GM12878 (cell line): Measurements from ENCODE around the gene RPL12. TPM values are rescaled to one million over a fixed set of nuclear protein-coding genes. Genes with fewer than 3 reads are reported as not detected.

Experiments
- PAX5 ChIP-seq: IDR thresholded peaks from 2 replicates; pipeline ENCODE4 v1.6.1; 2011; ENCODE audit warnings: low read depth, low read length, borderline replicate concordance
- SMAD5 ChIP-seq: IDR thresholded peaks from 2 replicates; pipeline ENCODE4 v1.6.1; 2016; ENCODE audit warnings: antibody characterized with exemption, low read depth
- SMC3 ChIP-seq: IDR thresholded peaks from 2 replicates; pipeline ENCODE4 v1.6.1; 2011; ENCODE audit warnings: low read length, improper control_type of control experiment, borderline replicate concordance
- polyA plus RNA-seq, 11 experiments: library from polyadenylated mRNA; depleted of rRNA in 4 of 11; unstranded in 6 of 11; stranded (reverse) in 5 of 11; fragments of >200 nt; fragmentation: Nextera tagmentation in 4 of 11; fragmentation: Illumina TruSeq in 1 of 11; extraction: Ambion mirVana in 4 of 11; extraction: Trizol in 1 of 11; gene quantifications; 1 replicate in 1 of 11; 2 replicates in 10 of 11; pipeline versions ENCODE4 v1.2.1 to v1.2.3, GENCODE V29; 2011 to 2016; ENCODE audit warnings: inconsistent platforms in 2 of 11, missing spikeins in 2 of 11, low read depth in 1 of 11
- total RNA-seq, 4 experiments: library from RNA; depleted of rRNA in 3 of 4; stranded (reverse); fragments of >200 nt in 3 of 4; fragmentation: Illumina TruSeq in 1 of 4; extraction: Trizol in 1 of 4; gene quantifications; 2 replicates each; pipeline versions ENCODE4 v1.2.1 to v1.2.3, GENCODE V29; 2013 to 2021
- TF ChIP-seq, protein P1 (sequence below): fragments of 450-650 bp; IDR thresholded peaks from 2 replicates; pipeline ENCODE4 v1.6.1; 2017; ENCODE audit warnings: mild to moderate bottlenecking, moderate library complexity
- TF ChIP-seq, protein P2 (sequence below): IDR thresholded peaks from 2 replicates; pipeline ENCODE4 v1.6.1; 2012; ENCODE audit warnings: mild to moderate bottlenecking, low read depth, low read length

RPL12 gene
- total and polyA plus RNA-seq, 10 of the 15 experiments (the other 5 are each of a cell fraction or from before 2014, with no cell fraction given): 961 to 5,544 (median 2,858) TPM

- TF ChIP-seq PAX5: no peak
- TF ChIP-seq SMC3: no peak
- TF ChIP-seq, protein P1, sequence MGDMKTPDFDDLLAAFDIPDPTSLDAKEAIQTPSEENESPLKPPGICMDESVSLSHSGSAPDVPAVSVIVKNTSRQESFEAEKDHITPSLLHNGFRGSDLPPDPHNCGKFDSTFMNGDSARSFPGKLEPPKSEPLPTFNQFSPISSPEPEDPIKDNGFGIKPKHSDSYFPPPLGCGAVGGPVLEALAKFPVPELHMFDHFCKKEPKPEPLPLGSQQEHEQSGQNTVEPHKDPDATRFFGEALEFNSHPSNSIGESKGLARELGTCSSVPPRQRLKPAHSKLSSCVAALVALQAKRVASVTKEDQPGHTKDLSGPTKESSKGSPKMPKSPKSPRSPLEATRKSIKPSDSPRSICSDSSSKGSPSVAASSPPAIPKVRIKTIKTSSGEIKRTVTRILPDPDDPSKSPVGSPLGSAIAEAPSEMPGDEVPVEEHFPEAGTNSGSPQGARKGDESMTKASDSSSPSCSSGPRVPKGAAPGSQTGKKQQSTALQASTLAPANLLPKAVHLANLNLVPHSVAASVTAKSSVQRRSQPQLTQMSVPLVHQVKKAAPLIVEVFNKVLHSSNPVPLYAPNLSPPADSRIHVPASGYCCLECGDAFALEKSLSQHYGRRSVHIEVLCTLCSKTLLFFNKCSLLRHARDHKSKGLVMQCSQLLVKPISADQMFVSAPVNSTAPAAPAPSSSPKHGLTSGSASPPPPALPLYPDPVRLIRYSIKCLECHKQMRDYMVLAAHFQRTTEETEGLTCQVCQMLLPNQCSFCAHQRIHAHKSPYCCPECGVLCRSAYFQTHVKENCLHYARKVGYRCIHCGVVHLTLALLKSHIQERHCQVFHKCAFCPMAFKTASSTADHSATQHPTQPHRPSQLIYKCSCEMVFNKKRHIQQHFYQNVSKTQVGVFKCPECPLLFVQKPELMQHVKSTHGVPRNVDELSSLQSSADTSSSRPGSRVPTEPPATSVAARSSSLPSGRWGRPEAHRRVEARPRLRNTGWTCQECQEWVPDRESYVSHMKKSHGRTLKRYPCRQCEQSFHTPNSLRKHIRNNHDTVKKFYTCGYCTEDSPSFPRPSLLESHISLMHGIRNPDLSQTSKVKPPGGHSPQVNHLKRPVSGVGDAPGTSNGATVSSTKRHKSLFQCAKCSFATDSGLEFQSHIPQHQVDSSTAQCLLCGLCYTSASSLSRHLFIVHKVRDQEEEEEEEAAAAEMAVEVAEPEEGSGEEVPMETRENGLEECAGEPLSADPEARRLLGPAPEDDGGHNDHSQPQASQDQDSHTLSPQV: no peak
- TF ChIP-seq, protein P2, sequence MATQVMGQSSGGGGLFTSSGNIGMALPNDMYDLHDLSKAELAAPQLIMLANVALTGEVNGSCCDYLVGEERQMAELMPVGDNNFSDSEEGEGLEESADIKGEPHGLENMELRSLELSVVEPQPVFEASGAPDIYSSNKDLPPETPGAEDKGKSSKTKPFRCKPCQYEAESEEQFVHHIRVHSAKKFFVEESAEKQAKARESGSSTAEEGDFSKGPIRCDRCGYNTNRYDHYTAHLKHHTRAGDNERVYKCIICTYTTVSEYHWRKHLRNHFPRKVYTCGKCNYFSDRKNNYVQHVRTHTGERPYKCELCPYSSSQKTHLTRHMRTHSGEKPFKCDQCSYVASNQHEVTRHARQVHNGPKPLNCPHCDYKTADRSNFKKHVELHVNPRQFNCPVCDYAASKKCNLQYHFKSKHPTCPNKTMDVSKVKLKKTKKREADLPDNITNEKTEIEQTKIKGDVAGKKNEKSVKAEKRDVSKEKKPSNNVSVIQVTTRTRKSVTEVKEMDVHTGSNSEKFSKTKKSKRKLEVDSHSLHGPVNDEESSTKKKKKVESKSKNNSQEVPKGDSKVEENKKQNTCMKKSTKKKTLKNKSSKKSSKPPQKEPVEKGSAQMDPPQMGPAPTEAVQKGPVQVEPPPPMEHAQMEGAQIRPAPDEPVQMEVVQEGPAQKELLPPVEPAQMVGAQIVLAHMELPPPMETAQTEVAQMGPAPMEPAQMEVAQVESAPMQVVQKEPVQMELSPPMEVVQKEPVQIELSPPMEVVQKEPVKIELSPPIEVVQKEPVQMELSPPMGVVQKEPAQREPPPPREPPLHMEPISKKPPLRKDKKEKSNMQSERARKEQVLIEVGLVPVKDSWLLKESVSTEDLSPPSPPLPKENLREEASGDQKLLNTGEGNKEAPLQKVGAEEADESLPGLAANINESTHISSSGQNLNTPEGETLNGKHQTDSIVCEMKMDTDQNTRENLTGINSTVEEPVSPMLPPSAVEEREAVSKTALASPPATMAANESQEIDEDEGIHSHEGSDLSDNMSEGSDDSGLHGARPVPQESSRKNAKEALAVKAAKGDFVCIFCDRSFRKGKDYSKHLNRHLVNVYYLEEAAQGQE: no peak
- no peak for TF ChIP-seq SMAD5
Measured at GRCh38 chr9:127405344-127406125, 45.7 kb downstream of the RPL12 start (continued).
